T-helper 2 cell (primary cell): ENCODE measurements around the gene RAD51C.
"Not testable (repeated sequence)": the region's sequence is repeated elsewhere in the genome, so short reads cannot be mapped to it uniquely, and the experiment has no call there.

Experiments used
- DNase-seq, 5 experiments: peaks; one replicate each; pipeline versions ENCODE4 v3.0.0 to v3.0.0-alpha.2; 2012 to 2022

The RAD51C gene

DNA sequence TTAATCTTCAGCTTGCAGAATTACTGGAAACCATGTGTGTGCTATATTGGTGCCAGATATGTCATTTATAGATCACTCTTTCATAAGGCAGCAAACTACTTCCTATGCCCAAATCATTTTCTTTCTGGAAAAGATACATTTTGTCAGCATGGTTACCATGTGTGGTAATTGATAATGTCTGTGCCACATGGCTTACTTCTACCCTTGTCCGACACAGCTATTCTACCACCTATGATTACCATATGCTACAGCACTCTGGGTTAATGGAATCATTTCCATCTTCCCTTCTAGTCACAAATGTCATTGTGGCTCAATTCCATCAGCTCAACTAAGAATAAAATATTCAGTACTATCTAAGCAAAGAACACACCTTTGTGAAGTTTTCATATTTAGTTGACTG lies 55.3 kb downstream of the RAD51C start:
- DNase-seq: no peak

GRCh38 chr17:58749627-58750026 lies 57.2 kb downstream of the RAD51C start:
- not testable (repeated sequence) for DNase-seq

GRCh38 chr17:58753026-58753425 lies 60.6 kb downstream of the RAD51C start:
- DNase-seq: no peak

DNA sequence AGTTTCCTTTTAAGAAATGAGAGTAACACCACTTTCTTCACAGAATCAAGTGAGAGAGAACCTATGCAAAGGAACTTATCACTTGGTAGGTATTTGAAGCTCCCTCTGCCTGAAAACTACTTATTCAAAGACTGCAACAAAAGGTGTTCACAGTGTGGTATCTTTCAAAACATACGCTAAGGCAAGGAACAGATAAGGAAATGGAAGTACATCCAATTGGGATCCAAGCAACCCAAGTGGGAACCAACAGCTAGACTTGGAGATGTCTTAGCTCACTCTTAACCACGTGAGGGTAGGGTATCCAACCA lies 62.8 kb downstream of the RAD51C start:
- DNase-seq: no peak

DNA sequence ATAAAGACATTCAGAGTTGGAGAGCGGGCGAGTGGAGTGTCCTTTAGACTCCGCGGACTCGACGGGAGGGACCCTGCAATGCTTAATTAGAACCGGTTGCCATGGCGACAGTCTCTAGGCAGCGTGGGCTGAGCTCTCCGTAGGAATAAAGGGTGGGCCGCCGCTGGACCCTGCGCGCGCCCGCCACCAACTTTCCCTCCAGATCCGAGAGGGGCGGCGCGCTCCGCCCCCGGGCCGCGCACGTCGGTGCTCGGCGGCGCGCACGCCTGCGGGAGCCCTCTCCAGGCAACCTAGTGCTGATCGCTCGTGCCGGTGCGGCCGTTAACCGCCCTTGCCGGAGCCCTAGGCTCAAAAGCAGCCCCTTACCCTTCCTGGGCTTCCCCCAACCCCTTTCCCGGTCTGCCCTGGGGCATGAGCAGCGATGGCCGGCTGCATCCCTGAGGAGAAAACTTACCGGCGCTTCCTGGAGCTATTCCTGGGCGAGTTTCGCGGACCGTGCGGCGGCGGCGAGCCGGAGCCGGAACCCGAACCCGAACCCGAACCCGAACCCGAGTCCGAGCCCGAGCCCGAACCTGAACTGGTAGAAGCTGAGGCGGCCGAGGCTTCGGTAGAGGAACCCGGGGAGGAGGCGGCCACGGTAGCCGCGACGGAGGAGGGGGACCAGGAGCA lies 63.3 kb downstream of the RAD51C start, which contains the start of gene PPM1E:
TSS of gene PPM1E (plus strand) at position 278 of the 669 bp plus-strand sequence.
- DNase-seq: peak in 4 of 5 experiments; percentile 9 to 71 (median 16)

- peak in 1 of 5 experiments; percentile 6 for DNase-seq
Measured at GRCh38 chr17:58756246-58757161, 64.1 kb downstream of the RAD51C start.

DNA sequence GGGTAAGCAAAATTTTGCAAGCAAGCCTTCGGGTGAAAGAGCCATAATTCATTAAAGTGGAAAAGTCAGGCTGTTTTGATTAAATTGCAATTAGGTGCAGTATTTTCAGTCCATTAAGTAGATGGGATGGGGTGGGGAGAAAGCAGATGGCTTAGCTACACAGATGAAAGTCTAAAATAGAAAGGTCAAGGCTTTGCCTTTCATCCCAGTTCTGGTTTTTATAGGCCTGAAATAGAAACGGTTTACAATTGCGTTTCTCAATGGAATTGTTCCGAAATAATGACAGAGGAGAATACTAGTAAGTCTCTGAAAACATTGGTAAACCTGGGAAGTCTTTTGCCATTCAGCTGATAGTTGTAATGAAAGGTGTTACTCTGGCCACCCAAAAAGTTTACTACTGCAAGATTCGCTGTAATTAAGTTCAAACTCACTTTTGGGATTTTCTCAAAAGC lies 64.8 kb downstream of the RAD51C start:
- no peak for DNase-seq

GRCh38 chr17:58758890-58759289 lies 66.5 kb downstream of the RAD51C start:
- no peak for DNase-seq

GRCh38 chr17:58759522-58759921 lies 67.1 kb downstream of the RAD51C start:
- no peak for DNase-seq

GRCh38 chr17:58760248-58760647 lies 67.8 kb downstream of the RAD51C start:
- DNase-seq: no peak

DNA sequence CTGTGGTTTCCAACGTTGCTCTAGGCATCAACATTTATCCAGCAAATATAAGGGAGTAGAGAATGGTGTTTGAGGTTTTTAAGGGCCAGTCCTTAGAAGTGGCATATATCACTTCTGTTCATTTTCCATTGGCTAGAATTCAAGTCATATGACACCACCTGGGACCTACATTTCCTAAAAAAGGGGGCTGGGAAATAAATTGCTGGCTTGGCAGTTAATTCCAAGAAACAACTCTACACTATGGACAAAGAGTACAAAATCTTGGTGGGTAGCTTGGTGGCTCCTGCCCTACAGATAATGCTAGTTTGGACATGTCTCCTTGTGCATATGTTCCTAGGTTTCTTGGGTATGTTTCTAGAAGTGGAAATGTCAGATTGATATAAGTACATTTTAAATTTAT lies 70.9 kb downstream of the RAD51C start:
- no peak for DNase-seq

DNA sequence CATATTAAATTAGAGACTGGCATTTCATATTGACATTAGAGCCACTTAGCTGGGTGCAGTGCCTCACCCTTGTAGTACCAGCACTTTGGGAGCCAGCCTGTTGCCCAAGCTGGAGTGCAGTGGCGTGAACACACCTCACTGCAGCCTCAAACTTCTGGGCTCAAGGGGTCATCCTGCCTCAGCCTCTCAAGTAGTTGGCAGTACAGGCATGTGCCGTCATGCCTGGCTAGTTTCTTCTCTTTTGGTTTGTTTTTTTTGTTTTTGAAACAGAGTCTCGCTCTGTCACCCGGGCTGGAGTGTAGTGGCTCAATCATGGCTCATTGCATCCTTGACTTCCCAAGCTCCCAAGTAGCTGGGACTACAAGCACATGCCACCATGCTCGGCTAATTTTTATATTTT lies 72.0 kb downstream of the RAD51C start:
- no peak for DNase-seq

DNA sequence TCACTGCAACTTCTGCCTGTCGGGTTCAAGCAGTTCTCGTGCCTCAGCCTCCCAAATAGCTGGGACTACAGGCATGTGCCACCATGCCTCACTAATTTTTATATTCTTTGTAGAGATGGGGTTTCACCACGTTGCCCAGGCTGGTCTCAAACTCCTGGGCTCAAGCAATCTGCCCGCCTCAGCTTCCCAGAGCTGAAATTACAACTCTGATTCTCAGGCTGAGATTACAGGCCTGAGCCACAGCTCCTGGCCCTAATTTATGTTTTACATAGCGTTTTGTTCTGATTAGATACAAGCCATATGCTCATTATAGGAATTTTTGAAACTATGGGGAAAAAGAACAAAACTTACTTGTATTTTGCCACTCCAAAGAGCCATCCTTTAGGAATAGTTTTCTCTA lies 86.1 kb downstream of the RAD51C start:
- not testable (repeated sequence) for DNase-seq

- DNase-seq: no peak
Measured at GRCh38 chr17:58779446-58779845, 87.0 kb downstream of the RAD51C start.

DNA sequence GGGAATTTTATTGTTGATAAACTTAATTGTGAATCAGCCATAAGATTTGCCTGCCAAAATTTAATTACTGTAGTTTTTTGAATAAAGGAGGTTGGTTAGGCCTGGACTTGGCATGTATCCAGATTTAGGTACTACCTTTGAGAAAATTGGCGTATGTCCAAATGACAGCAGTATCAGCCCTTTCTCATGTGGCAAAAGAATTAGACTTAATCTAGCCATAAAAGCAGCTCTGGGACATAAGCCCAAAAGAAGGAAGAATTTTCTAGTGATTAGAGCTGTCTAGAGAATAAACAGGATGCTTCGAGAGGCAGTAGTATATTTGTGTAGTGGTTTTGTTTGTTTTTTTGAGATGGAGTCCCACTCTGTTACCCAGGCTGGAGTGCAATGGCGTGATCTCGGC lies 91.0 kb downstream of the RAD51C start:
- no peak for DNase-seq

GRCh38 chr17:58785097-58785496 lies 92.7 kb downstream of the RAD51C start:
- no peak for DNase-seq
